OCI-LY7 (cell line): ENCODE measurements around the gene TRH.

Experiments used
- CTCF ChIP-seq: fragments of 200-600 bp; sonication (generic); conservative IDR thresholded peaks from 2 replicates; pipeline ENCODE4 v1.5.1; 2014; ENCODE audit warnings: mild to moderate bottlenecking, antibody characterized with exemption, low read length, moderate library complexity, mixed read lengths
- EZH2phosphoT487 ChIP-seq: fragments of 200-600 bp; sonication (generic); IDR thresholded peaks from 2 replicates; pipeline ENCODE4 v1.6.1; 2018; ENCODE audit warnings: low read depth, borderline replicate concordance, mild to moderate bottlenecking, mixed run types, antibody characterized with exemption, low read length, moderate library complexity, mixed read lengths

- TF ChIP-seq CTCF (no peak), EZH2phosphoT487 (no peak)
These were observed 36.0 kb downstream of the TRH start for GRCh38 chr3:130010556-130010955.
